NCI-H345 treated with DMSO at 0.1 percent for 48 hours (cell line): ENCODE data around the gene PSPC1.
"Not testable (repeated sequence)": the region's sequence is repeated elsewhere in the genome, so short reads cannot be mapped to it uniquely, and the experiment has no call there.

Experiments used
- DNase-seq: peaks from one replicate; lab custom pipeline; 2025; ENCODE audit not compliant: unreplicated experiment; lab: John Stamatoyannopoulos, UW

PSPC1 gene

GRCh38 chr13:19782727-19783682, at the start of gene PSPC1:
TSS of gene PSPC1 (minus strand) at chr13:19782945. CDS start at chr13:19782757, 188 bp downstream.
- peak; percentile 91 for DNase-seq

GRCh38 chr13:19822673-19823072, 39.9 kb upstream of the PSPC1 start:
- no peak for DNase-seq

GRCh38 chr13:19818223-19818842, 35.6 kb upstream of the PSPC1 start:
- no peak for DNase-seq

GRCh38 chr13:19817510-19818158, 34.9 kb upstream of the PSPC1 start:
- DNase-seq: no peak

- DNase-seq: no peak
These were observed 34.4 kb upstream of the PSPC1 start for GRCh38 chr13:19817106-19817505.

GRCh38 chr13:19815842-19816241, 33.1 kb upstream of the PSPC1 start:
- DNase-seq: not testable (repeated sequence)

- DNase-seq: no peak
These were observed 28.5 kb upstream of the PSPC1 start for GRCh38 chr13:19810996-19811881.

- DNase-seq: no peak
These were observed 27.4 kb upstream of the PSPC1 start for GRCh38 chr13:19810151-19810550.

- no peak for DNase-seq
These were observed 23.0 kb upstream of the PSPC1 start for GRCh38 chr13:19805765-19806164.

GRCh38 chr13:19795956-19796355, 13.2 kb upstream of the PSPC1 start:
- DNase-seq: no peak

GRCh38 chr13:19794631-19795030, 11.9 kb upstream of the PSPC1 start:
- DNase-seq: no peak

GRCh38 chr13:19791953-19792537, 9.3 kb upstream of the PSPC1 start:
- DNase-seq: no peak

GRCh38 chr13:19782049-19782726, 557 bp downstream of the PSPC1 start:
- DNase-seq: no peak

- no peak for DNase-seq
These were observed 1.2 kb downstream of the PSPC1 start for GRCh38 chr13:19781526-19781925.

GRCh38 chr13:19780753-19781418, 1.9 kb downstream of the PSPC1 start:
- not testable (repeated sequence) for DNase-seq

GRCh38 chr13:19772306-19772705, 10.4 kb downstream of the PSPC1 start:
- no peak for DNase-seq

GRCh38 chr13:19769854-19770253, 12.9 kb downstream of the PSPC1 start:
- no peak for DNase-seq

- DNase-seq: no peak
These were observed 14.8 kb downstream of the PSPC1 start for GRCh38 chr13:19767966-19768365.

- DNase-seq: no peak
These were observed 16.2 kb downstream of the PSPC1 start for GRCh38 chr13:19766591-19766990.
